ENCODE measurements around the gene SLC9A3.

SLC9A3 gene

DNA sequence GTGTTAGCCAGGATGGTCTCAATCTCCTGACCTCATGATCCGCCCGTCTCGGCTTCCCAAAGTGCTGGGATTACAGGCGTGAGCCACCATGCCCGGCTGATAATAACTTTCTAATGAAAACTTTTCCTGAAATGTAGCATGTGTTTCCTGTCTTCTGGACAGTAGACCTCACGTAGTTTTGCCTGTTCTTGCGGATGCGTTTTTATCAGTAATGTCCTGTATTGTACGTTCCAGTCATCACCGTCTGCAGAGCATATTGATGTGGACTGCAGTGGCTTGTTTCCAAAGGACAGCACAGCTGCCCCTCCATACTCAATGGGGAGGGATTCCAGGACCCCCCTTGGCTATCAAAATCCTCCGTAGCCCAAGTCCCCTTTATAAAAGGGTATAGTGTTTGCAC, 68.4 kb downstream of the SLC9A3 start:
- no peak for DNase-seq (ENCODE audit: low read depth in 2 of 2)
- no peak overlapping the region for H3K4me3 ChIP-seq (replicated peaks in 1 of 2; ENCODE audit: low read depth in 2 of 2, low read length in 2 of 2)
- TF ChIP-seq, protein P1, sequence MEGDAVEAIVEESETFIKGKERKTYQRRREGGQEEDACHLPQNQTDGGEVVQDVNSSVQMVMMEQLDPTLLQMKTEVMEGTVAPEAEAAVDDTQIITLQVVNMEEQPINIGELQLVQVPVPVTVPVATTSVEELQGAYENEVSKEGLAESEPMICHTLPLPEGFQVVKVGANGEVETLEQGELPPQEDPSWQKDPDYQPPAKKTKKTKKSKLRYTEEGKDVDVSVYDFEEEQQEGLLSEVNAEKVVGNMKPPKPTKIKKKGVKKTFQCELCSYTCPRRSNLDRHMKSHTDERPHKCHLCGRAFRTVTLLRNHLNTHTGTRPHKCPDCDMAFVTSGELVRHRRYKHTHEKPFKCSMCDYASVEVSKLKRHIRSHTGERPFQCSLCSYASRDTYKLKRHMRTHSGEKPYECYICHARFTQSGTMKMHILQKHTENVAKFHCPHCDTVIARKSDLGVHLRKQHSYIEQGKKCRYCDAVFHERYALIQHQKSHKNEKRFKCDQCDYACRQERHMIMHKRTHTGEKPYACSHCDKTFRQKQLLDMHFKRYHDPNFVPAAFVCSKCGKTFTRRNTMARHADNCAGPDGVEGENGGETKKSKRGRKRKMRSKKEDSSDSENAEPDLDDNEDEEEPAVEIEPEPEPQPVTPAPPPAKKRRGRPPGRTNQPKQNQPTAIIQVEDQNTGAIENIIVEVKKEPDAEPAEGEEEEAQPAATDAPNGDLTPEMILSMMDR (IDR thresholded peaks at IDR 0.05; ENCODE audit: low read depth, low read length): no peak

DNA sequence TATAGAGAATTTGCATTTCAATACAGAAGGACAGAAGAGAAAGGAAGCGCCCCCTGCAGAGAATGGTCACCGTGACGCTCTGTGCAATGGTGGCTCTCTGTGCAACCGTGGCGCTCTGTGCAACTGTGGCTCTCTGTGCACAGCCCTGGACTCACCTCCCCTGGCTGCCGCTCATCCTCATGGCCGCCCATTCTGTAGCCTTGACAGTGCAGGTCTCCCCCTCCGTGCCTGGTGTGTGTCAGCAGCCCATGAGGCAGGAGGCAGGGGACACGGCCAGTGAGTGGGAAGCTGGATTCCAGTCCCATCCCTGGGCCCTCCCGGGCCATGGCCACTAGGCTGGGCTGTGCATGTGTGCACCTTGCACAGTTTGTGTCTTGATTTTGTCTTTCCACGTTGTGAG, 69.3 kb downstream of the SLC9A3 start:
- DNase-seq (ENCODE audit: low read depth in 2 of 2): no peak
- no peak overlapping the region for H3K4me3 ChIP-seq (replicated peaks in 1 of 2; ENCODE audit: low read depth in 2 of 2, low read length in 2 of 2)

DNA sequence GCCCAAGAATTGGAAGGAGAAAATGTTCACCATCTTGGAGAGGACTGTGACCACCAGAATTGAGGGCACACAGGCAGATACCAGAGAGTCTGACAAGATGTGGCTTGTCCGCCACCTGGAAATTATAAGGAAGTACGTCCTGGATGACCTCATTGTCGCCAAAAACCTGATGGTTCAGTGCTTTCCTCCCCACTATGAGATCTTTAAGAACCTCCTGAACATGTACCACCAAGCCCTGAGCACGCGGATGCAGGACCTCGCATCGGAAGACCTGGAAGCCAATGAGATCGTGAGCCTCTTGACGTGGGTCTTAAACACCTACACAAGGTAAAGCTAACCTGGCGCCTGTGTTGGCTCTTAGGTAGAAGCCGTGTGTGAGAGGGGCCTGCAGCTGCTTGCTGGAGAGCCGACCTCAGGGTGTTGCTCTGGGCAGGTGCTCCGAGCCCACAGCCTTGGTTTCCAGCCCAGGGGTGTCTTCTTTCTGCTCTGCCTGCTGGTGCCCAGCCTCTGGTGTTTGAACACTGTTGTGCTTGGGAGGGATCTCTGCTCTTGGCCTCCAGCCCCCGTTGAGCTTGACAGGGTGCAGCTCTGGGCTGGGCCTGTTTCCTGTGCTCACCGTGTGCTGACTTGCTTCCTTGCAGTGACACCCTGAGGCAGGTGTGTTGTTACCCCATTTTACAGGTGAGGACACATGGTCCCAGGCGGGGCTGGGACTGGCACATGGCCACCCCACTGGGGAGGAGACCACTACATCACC, 70.3 kb downstream of the SLC9A3 start:
- TF ChIP-seq, protein P1 (IDR thresholded peaks at IDR 0.05; ENCODE audit: low read depth, low read length): no peak
- H3K4me3 ChIP-seq (replicated peaks in 1 of 2; ENCODE audit: low read depth in 2 of 2, low read length in 2 of 2): no peak overlapping the region
- no peak for DNase-seq (ENCODE audit: low read depth in 2 of 2)

More for the DNA sequence above, 69.3 kb downstream of the SLC9A3 start:
- TF ChIP-seq, protein P1 (IDR thresholded peaks at IDR 0.05; ENCODE audit: low read depth, low read length): no peak

DNA sequence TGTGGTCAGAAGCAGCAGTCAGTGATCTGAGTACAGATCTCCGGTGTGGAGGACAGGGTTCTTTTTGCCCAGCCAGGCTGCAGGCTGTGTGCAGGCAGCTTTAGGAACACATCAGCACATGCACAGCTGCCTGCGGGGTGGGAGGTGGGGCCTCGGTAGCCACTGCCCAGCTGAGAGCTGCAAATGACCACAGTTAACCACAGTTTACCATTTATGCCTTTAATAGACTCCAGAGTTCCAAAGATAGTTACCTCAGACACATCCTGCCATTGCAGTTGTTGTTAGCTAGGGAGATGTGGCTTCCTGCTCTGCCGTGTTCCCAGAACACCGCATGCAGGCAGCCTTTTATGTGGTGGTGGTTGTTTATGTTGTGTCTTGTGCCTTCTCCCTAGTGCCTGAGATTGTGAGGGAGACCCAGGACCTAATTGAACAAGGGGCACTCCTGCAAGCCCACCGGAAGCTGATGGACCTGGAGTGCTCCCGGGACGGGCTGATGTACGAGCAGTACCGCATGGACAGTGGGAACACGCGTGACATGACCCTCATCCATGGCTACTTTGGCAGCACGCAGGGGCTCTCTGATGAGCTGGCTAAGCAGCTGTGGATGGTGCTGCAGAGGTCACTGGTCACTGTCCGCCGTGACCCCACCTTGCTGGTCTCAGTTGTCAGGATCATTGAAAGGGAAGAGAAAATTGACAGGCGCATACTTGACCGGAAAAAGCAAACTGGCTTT, 71.1 kb downstream of the SLC9A3 start:
- no peak overlapping the region for H3K4me3 ChIP-seq (replicated peaks in 1 of 2; ENCODE audit: low read depth in 2 of 2, low read length in 2 of 2)
- TF ChIP-seq, protein P1 (IDR thresholded peaks at IDR 0.05; ENCODE audit: low read depth, low read length): no peak
- DNase-seq (ENCODE audit: low read depth in 2 of 2): no peak

DNA sequence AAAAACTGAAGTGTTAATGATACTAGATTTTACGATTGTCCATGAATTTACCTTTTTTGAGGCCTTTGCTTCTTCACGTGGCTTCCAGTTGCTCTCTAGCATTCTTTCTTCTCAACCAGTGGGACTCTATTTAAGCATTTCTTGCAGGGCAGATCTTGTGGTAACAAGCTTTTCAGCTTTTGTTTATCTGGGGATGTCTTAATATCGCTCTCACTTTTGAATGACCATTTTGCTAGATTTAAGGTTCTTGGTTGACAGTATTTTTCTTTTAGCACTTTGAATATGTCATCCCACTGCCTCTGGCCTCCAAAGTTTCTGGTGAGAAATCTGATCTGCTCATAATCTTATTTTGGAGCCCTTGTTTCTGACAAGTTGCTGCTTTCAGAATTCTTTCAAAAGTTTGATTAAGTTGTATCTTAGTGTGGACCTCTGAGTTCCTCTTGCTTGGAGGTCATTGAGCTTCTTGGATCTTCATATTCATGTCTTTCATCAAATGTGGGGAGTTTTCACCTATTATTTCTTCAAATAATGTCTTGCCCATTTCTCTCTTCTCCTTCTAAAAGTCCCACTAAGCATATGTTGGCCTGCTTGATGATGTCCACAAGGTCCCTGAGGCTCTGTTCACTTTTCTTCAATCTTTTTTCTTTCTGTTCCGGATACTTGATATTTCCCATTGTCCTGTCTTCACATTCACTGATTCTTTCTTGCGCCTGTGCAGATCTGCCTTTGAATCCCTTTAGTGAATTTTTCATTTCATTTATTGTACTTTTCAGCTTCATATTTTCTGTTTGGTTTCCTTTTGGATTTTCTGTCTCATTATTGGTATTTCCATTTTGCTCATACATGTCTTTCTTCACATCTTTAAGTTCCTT, 72.4 kb downstream of the SLC9A3 start:
- TF ChIP-seq, protein P1 (IDR thresholded peaks at IDR 0.05; ENCODE audit: low read depth, low read length): no peak
- DNase-seq (ENCODE audit: low read depth in 2 of 2): no peak
- no peak overlapping the region for H3K4me3 ChIP-seq (replicated peaks in 1 of 2; ENCODE audit: low read depth in 2 of 2, low read length in 2 of 2)

DNA sequence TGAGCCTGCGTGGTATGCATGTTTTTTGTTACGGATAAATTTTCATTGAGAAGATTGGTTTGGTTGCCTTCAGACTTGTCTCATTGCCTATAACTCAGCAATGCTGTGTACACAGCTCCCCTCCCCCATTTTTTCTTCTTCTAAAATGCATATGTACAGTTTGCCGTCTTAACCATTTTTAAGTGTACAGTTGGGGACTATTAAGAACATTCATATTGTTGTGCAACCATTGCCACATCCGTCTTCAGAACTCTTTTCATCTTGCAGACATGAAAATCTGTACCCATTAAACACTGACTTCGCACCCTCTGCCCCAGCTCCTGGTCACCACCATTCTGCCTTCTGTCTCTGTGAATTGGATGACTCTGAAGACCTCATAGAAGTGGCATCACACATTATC, 75.1 kb downstream of the SLC9A3 start:
- TF ChIP-seq, protein P1 (IDR thresholded peaks at IDR 0.05; ENCODE audit: low read depth, low read length): no peak
- H3K4me3 ChIP-seq (replicated peaks in 1 of 2; ENCODE audit: low read depth in 2 of 2, low read length in 2 of 2): no peak overlapping the region
- no peak for DNase-seq (ENCODE audit: low read depth in 2 of 2)
